Measurements from ENCODE around the gene PTH1R. TPM values are rescaled to one million over a fixed set of nuclear protein-coding genes. Genes with fewer than 3 reads are reported as not detected.

Gene PTH1R
- total and polyA plus RNA-seq, 8 donors: 2.6 to 22.4 (median 3.8) TPM

DNA sequence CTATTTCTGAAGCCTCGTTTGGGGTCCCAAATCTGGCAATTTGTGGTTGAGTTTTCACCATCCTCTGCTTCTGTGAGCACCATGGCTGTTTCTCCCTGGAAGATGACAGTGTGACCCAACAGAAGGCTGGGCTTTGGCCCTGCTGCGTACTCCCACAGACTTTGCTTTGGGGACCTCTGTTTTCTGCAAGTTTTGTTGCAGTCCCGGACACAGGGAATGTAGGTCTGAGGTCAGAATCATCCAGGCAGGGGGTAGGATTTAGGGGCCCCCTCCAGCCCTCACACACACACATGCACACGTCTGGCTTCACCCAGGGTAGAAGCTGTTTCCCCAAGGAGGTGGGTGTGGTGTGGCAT, 6.3 kb downstream of the PTH1R start:
- Histone ChIP-seq H3K36me3 (no peaks in the 10 kb centered on the region), H3K9me3 (no peaks in the 10 kb centered on the region), H3K27me3 (peaks cover 0 to 62% (median 42%) of the 10 kb centered on the region in 3 donors), H3K27ac (peak overlapping the region in 1 of 5 donors; percentile 83), H3K4me3 (peak overlapping the region; percentile 56 to 76 (median 58)), H3K4me1 (peaks cover 26 to 34% (median 31%) of the 10 kb centered on the region in 4 donors)
- intact Hi-C loops (cut with DNase I; ENCODE audit: low total_unique reads): no loop called here
- DNase-seq: no peak
- WGBS, 5 donors: 49 to 64% (median 57%) methylated on average over 4 of the region's 4 CpGs
- TF ChIP-seq, protein P1, sequence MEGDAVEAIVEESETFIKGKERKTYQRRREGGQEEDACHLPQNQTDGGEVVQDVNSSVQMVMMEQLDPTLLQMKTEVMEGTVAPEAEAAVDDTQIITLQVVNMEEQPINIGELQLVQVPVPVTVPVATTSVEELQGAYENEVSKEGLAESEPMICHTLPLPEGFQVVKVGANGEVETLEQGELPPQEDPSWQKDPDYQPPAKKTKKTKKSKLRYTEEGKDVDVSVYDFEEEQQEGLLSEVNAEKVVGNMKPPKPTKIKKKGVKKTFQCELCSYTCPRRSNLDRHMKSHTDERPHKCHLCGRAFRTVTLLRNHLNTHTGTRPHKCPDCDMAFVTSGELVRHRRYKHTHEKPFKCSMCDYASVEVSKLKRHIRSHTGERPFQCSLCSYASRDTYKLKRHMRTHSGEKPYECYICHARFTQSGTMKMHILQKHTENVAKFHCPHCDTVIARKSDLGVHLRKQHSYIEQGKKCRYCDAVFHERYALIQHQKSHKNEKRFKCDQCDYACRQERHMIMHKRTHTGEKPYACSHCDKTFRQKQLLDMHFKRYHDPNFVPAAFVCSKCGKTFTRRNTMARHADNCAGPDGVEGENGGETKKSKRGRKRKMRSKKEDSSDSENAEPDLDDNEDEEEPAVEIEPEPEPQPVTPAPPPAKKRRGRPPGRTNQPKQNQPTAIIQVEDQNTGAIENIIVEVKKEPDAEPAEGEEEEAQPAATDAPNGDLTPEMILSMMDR (IDR thresholded peaks at IDR 0.05): no peak
- no peak for TF ChIP-seq POLR2AphosphoS5 (IDR thresholded peaks at IDR 0.05)
- no peak for TF ChIP-seq POLR2A (IDR thresholded peaks at IDR 0.05)
- TF ChIP-seq EP300 (IDR thresholded peaks at IDR 0.05): no peak

DNA sequence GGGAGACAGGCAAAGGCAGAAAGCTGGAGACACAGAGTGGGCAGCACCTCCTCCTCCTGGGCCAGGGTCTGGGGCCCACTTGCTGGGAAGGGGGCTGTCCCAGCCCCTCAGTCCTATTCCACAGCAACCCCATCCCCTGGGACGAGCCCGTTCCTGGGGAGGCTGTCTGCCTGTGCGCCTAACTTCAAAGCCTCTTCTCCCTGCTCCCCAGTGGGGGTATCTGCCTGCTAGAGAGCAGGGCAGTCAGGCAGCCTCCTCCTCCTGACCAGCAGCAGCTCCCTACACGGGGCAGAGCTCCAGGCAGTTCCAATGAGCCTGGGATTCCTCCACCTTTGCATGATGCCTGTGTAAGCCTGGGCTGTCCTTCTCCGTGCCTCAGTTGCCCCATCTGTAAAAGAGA, 6.9 kb downstream of the PTH1R start:
- DNase-seq: no peak
- Histone ChIP-seq H3K27ac (no peak overlapping the region), H3K27me3 (peaks cover 0 to 62% (median 42%) of the 10 kb centered on the region in 3 donors), H3K4me1 (peaks cover 26 to 34% (median 30%) of the 10 kb centered on the region in 4 donors), H3K36me3 (no peaks in the 10 kb centered on the region), H3K9me3 (no peaks in the 10 kb centered on the region), H3K4me3 (no peak overlapping the region)
- intact Hi-C loops (cut with DNase I; ENCODE audit: low total_unique reads): no loop called here
- WGBS, 5 donors: 36 to 64% (median 52%) methylated on average over 2 to 5 of the region's 5 CpGs
- TF ChIP-seq POLR2AphosphoS5 (IDR thresholded peaks at IDR 0.05) (no peak), POLR2A (IDR thresholded peaks at IDR 0.05) (no peak), EP300 (IDR thresholded peaks at IDR 0.05) (no peak)
- TF ChIP-seq, protein P1 (IDR thresholded peaks at IDR 0.05): no peak

DNA sequence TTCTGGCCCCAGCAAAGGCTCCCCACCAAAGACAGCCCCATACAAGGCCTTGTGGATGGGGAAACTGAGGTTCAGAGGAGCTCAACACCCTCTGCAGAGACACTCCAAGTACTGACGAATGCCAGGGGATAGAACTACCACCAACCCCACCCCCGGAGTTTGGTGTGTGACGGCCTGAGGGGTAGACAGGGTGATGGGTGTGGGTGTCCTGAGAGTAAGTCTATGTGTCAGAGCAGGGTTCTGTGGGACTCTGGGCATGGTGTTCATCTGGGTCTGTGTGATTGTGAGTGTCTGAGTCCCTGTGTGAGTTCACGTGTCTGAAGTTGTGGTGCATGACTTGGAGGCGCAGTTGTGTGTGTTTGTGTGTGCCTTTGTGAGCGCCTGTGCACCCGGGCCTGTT, 7.4 kb downstream of the PTH1R start:
- Histone ChIP-seq H3K9me3 (no peaks in the 10 kb centered on the region), H3K4me1 (peaks cover 26 to 34% (median 30%) of the 10 kb centered on the region in 4 donors), H3K27ac (no peak overlapping the region), H3K27me3 (peaks cover 0 to 57% (median 42%) of the 10 kb centered on the region in 3 donors), H3K36me3 (no peaks in the 10 kb centered on the region), H3K4me3 (no peak overlapping the region)
- DNase-seq: no peak
- 86 to 90% (median 89%) methylated on average over 6 to 7 of the region's 7 CpGs for WGBS, 5 donors
- TF ChIP-seq POLR2A (IDR thresholded peaks at IDR 0.05) (no peak), EP300 (IDR thresholded peaks at IDR 0.05) (no peak), POLR2AphosphoS5 (IDR thresholded peaks at IDR 0.05) (no peak)
- TF ChIP-seq, protein P1 (IDR thresholded peaks at IDR 0.05): no peak
- intact Hi-C loops (cut with DNase I; ENCODE audit: low total_unique reads): no loop called here

DNA sequence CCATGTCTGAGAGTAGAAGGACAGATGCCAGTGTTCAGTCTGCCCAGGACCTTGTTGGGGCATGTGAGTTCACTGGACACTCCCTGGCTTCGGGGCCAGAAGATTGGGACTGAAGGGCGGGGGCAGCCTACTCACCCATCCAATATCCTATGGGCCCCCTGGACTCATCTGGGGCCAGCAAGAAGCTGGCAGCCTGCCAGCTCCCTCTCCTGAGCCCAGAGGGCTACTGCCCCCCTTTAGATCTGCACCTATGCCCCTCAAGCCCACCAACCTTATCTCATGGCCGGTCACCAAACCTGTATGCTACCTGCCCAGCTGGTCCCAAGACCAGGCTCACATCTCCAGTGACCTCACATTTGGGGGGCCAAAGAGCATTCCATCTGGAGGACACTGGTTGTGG, 8.1 kb downstream of the PTH1R start:
- Histone ChIP-seq H3K36me3 (no peaks in the 10 kb centered on the region), H3K4me1 (peaks cover 26 to 34% (median 30%) of the 10 kb centered on the region in 4 donors), H3K27me3 (peaks cover 0 to 51% (median 42%) of the 10 kb centered on the region in 3 donors), H3K4me3 (no peak overlapping the region), H3K9me3 (no peaks in the 10 kb centered on the region), H3K27ac (no peak overlapping the region)
- TF ChIP-seq POLR2A (IDR thresholded peaks at IDR 0.05) (no peak), EP300 (IDR thresholded peaks at IDR 0.05) (no peak), POLR2AphosphoS5 (IDR thresholded peaks at IDR 0.05) (no peak)
- TF ChIP-seq, protein P1 (IDR thresholded peaks at IDR 0.05): no peak
- WGBS, 5 donors: 88 to 97% (median 93%) methylated on average over 3 of the region's 3 CpGs
- intact Hi-C loops (cut with DNase I; ENCODE audit: low total_unique reads): no loop called here
- DNase-seq: no peak

Measured in stomach (tissue), 9 donors.